Non-pigmented ciliary epithelial cell (primary cell): ENCODE data around the gene LPCAT2.
A peak's percentile ranks its signal among the peaks of the same experiment; 100 is the strongest.

Experiments
- DNase-seq: peaks from one replicate; pipeline ENCODE4 v3.0.0-alpha.2; 2010; ENCODE audit warnings: low read depth

The LPCAT2 gene

GRCh38 chr16:55480228-55480655 is 28.6 kb upstream of the LPCAT2 start:
- DNase-seq, result no peak

DNA sequence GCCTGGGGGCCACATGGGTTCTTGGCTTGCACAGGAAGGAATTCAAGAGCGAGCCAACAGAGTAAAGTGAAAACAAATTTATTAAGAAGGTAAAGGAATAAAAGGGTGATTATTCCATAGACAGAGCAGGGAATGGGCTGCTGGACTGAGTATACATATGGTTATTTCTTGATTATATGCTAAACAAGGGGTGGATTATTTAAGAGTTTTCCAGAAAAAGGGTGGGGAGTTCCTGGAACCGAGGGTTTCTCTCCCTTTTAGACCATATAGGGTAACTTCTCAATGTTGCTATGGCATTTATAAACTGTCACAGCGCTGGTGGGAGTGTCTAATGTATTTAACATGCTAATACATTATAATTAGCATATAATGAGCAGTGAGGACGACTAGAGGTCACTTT is 27.8 kb upstream of the LPCAT2 start:
- no peak for DNase-seq

DNA sequence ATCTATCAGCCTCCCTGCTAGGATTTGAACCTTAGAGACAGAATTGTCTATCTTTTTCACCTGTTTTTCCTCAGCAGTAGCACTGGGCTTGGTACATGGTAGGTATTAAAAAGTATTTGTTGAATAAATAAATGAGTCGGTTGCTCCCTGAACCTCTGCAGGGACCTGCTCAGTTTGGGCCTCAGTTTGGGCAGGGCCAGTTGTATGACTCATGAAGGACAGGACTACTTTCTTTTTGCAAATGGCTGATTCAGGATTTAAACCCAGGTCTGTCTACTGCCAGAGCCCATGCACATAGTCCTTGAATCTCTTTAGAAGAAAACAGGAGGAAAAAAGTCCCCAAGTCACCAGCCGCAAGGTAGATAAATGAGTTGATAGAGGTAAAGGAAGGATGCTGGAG is 26.8 kb upstream of the LPCAT2 start:
- DNase-seq, result no peak

DNA sequence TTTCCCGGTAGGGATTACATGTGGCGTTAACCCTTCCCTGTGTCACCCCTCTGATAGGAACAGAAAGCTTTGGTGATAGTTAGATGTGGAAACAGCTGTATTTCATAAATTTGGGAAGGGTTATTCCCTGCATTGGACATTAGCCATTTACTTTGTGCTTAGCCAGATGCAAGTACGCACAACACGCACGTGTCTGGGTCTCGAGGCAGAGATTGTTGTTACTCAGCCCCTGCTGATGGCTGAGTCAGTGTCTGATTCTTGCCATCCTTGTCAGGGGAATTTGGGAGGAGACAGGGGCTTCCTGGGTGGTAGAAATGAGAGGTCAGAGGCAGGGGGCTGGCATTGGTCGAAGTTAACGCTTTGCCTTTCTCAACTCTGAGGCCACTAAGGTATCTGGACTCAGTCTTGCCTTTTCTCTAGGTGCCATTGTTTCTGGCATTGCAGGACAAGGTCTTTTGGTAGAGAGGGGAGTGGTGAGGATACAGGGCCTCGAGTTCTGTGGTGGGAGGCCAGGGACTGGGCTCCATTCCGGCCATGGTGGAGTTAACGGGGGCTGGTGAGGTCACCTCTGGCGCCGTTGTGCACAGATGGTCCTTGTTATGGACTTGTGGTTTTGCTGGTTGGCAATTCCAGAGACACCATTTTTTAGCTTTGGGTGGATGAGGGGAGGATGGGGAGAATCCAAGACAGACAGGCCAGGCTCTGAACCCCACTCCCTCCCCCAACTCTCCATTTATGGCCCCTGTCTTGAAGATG is 21.6 kb upstream of the LPCAT2 start:
- DNase-seq, result no peak

- no peak for DNase-seq
These were observed 20.6 kb upstream of the LPCAT2 start for GRCh38 chr16:55488306-55488705.

- no peak for DNase-seq
These were observed 19.5 kb upstream of the LPCAT2 start for GRCh38 chr16:55489119-55489955.

DNA sequence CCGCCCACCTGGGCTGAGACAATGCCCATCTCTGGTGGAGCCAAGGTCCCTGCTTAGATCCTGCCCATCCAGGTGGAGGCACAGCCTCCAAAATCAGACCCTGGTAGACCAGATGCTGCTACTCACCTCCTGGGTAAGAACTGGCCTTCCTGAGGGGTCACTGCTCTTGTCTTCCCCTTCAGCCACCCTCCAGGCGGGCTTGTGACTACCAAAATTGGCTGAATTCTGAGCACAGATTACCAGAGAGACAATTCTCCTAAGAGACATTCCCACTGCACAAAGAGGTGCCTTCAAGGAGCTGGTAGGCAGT is 19.0 kb upstream of the LPCAT2 start:
- DNase-seq, result no peak

DNA sequence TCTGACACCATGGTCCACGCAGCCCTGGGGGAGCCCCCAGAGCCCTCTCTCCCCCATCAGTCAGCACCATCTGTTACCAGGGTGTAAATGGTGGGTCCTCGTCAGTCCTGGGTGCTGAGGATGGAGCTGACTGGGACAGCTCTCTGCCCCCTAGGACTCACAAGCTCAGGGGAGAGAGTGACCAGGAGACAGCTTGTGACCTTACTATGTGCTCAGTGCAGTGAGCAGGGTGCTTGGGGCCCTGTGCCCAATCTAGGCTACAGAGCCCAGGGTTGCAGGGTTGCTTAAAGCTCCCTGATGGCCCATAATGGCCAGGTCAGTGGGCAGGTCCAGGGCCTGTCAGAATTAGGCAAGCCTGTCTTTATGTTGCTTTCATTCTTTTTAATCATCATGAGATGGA is 18.6 kb upstream of the LPCAT2 start:
- no peak for DNase-seq

GRCh38 chr16:55491691-55492090 is 17.2 kb upstream of the LPCAT2 start:
- no peak for DNase-seq

- DNase-seq, result no peak
These were observed 16.0 kb upstream of the LPCAT2 start for GRCh38 chr16:55492756-55493380.

DNA sequence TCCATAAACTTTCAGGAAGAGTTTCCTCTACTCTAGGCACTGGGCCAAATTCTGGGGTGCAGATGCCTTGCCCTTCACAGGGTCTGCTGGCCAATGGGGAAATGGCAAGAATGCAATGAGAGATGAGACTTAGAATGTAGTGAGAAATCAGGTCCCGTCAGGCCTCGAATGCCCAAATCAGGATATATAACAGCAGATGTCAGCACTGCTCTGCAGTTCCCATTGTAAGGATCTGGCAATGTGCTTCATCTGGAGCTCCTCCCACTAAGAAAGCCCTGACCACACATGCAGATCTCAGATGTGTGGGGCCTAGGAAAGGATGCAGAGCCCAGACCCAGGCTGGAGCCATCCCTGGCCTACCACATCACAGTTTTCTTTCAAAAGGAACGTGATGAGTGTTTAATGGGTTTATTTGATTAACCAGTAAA is 13.9 kb upstream of the LPCAT2 start:
- peak; percentile 78 for DNase-seq

- DNase-seq, result peak; percentile 87
These were observed 13.1 kb upstream of the LPCAT2 start for GRCh38 chr16:55495616-55496289.

DNA sequence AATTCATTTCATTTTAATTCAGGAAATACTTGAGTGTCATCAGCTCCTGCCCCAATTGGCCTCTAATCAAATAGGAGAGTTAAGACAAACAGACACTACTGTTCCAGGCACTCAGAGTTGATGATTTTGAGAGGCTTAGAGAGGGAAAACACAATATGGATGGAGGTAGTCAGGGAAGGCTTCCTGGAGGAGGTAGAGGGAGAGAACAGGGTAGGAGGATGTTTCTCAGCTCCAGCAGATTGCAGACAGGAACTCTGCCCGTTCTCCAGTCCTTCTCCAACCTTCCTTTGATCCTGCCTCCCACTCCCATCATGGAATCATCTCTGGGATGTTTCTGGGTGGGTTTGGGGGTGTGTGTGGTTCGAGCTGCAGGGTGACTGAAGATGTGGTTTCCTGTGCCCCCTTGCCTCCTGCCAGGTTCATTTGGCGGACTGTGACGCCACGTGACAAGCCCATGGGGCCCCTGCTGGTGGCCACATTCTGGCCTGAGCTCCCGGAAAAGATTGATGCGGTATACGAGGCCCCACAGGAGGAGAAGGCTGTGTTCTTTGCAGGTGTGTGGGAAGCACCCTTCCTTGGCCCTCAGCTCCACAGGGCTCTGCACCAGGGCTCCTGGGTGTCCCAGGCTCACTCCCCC is 12.2 kb upstream of the LPCAT2 start:
- DNase-seq, result no peak

GRCh38 chr16:55497558-55497957 is 11.3 kb upstream of the LPCAT2 start:
- DNase-seq, result no peak

GRCh38 chr16:55498101-55498500 is 10.8 kb upstream of the LPCAT2 start:
- DNase-seq, result no peak

- no peak for DNase-seq
These were observed 9.6 kb upstream of the LPCAT2 start for GRCh38 chr16:55499281-55499680.

GRCh38 chr16:55499951-55500529 is 8.8 kb upstream of the LPCAT2 start:
- DNase-seq, result peak; percentile 99

DNA sequence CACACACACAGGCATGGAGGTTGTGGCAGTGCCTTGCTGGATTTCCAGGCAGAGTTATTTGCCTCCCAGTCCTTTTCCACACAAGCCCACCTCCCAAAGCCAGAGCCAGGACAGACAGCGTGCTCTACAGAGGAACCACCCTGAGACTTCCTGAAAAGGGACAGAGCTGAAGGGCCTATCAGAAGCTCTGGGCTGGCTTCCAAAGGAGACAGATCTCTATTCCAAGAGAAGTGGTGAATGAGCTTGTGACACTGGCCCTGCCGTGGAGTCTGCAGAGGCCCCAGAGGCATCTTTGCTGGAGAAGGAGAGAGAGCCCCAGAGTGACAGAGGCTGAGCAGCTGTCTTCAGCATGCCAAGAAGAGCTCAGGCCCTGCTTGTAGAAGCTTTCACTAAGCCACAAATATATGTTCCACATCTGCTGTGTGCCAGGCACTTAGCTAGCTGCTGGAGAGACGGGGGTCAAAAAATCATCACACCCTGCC is 8.3 kb upstream of the LPCAT2 start:
- DNase-seq, result no peak

DNA sequence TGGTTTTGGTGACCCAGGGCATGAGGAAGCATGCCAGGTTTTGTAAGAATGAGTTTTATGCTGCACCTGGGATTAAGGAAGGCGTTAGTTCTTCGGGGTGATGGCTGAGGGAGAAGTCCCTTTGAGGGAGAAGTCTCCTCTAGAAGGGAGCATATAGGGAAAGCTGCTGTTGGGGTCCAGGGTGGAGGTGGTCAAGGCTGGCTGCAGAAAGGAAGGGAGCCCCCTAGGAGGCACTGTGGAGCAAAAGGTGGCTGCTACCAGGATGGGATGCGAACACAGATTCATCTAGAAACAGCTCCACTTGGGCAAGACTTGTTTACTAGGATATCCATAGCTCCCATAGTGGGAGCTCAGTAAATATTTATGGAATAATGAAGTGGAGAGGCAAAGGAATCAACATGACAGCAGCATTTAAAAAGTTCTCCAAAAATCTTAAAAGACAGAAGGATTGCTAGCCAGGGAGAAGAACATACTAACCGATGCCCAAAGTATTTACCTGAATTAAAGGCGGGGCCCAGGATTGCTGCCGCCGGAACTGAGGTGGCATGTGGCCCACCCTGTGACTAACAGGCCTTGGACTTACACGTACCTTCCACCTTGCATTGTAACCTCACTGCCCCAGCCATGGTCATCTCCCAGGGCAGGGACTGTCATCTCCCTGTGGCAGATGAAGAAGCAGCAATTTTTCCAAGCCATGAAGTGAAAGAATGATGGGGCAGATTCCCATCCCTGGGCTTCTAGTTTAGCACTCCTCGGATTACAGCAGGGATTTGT is 7.1 kb upstream of the LPCAT2 start:
- DNase-seq, result no peak

DNA sequence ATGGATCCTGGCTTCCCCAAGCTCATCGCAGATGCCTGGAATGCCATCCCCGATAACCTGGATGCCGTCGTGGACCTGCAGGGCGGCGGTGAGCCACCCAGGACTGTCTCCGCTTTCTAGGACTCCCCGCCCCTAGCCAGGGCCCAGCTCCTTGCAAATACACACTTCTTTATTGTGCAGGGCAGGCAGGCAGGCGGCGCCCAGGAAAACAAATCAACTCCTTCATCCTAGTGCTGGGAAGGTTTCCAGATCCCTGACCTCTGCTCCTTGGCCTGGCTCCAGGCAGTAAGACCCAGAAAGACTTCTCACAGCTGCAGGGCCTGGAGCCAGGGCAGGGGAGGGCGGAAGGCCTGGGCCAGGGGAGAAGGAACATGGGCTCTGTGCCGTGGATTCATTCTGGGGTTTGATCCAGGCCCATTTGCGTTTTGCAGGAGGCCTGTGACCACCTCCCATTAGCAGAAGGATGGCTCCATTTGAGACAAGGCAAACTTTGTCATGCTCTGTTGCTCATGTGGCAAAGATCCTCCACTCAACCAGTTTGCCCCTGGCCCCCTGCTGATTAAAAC is 6.0 kb upstream of the LPCAT2 start:
- no peak for DNase-seq
